CD4-positive, alpha-beta memory T cell (primary cell): ENCODE data around the gene KMT2B. TPM values are rescaled to one million over a fixed set of nuclear protein-coding genes. Genes with fewer than 3 reads are reported as not detected.

Source experiments
- CTCF ChIA-PET: fragments of 350-600 bp; sonication (Branson Sonifier 250); formaldehyde crosslinking; loops from one replicate; lab custom pipeline; 2021; ENCODE audit warnings: inconsistent platforms; ENCODE audit not compliant: partially characterized antibody; lab: Charles Lee
- POLR2A ChIA-PET: fragments of 350-600 bp; sonication (Branson Sonifier 250); formaldehyde crosslinking; loops from one replicate; lab custom pipeline; 2021; ENCODE audit not compliant: partially characterized antibody; lab: Charles Lee
- DNase-seq, 5 donors: peaks; one replicate each; pipeline versions ENCODE4 v3.0.0 to v3.0.0-alpha.2; 2020 to 2022; ENCODE audit warnings: mixed read lengths in 1 of 5
- H3K27ac ChIP-seq: one replicate; pipeline ENCODE4 v1.7.0; 2013; ENCODE audit warnings: low read depth, low read length
- H3K27me3 ChIP-seq: 2 replicates; pipeline ENCODE4 v1.7.0; 2013; ENCODE audit warnings: mild to moderate bottlenecking, low read length, moderate library complexity; ENCODE audit not compliant: insufficient read depth
- H3K36me3 ChIP-seq: 2 replicates; pipeline ENCODE4 v1.7.0; 2013; ENCODE audit warnings: mild to moderate bottlenecking, low read length, moderate library complexity; ENCODE audit not compliant: insufficient read depth
- H3K4me1 ChIP-seq: 2 replicates; pipeline ENCODE4 v1.7.0; 2013; ENCODE audit warnings: mild to moderate bottlenecking, low read length, moderate library complexity; ENCODE audit not compliant: insufficient read depth
- H3K4me3 ChIP-seq, 2 donors: one replicate each; pipeline ENCODE4 v1.7.0; 2013; ENCODE audit warnings: low read length in 2 of 2, mild to moderate bottlenecking in 1 of 2
- H3K9me3 ChIP-seq, 2 donors: one replicate each; pipeline ENCODE4 v1.7.0; 2013; ENCODE audit warnings: low read length in 2 of 2, control low read depth in 1 of 2; ENCODE audit not compliant: control insufficient read depth in 1 of 2
- H3K27ac Mint-ChIP-seq, 7 donors: one replicate each; pipeline ENCODE4 v1.8.0; 2020 to 2021; ENCODE audit warnings: mixed read lengths in 7 of 7, mild to moderate bottlenecking in 6 of 7, inconsistent platforms in 3 of 7, moderate library complexity in 3 of 7
- H3K27me3 Mint-ChIP-seq, 2 donors: one replicate each; pipeline ENCODE4 v1.8.0; 2020 to 2021; ENCODE audit warnings: mixed read lengths in 2 of 2
- H3K36me3 Mint-ChIP-seq, 2 donors: one replicate each; pipeline ENCODE4 v1.8.0; 2020 to 2021; ENCODE audit warnings: mixed read lengths in 2 of 2, inconsistent platforms in 1 of 2, mild to moderate bottlenecking in 1 of 2
- H3K4me1 Mint-ChIP-seq, 4 donors: one replicate each; pipeline ENCODE4 v1.8.0; 2020 to 2021; ENCODE audit warnings: mixed read lengths in 4 of 4, mild to moderate bottlenecking in 1 of 4
- H3K4me3 Mint-ChIP-seq, 8 donors: one replicate each; pipeline ENCODE4 v1.8.0; 2020 to 2021; ENCODE audit warnings: mixed read lengths in 8 of 8, mild to moderate bottlenecking in 7 of 8, moderate library complexity in 6 of 8, inconsistent platforms in 3 of 8
- H3K9me3 Mint-ChIP-seq, 8 donors: one replicate each; pipeline ENCODE4 v1.8.0; 2020 to 2021; ENCODE audit warnings: mixed read lengths in 8 of 8, mild to moderate bottlenecking in 5 of 8, inconsistent platforms in 3 of 8, moderate library complexity in 1 of 8
- intact Hi-C: fragments of 100-400 bp; cut with micrococcal nuclease; formaldehyde crosslinking; loops from one replicate; pipeline ENCODE4 v1.15.1; 2023
- polyA plus RNA-seq, 2 donors: library from polyadenylated mRNA; unstranded; fragments of 300-500 nt; fragmentation: Illumina TruSeq; gene quantifications; one replicate each; pipeline ENCODE4 v1.2.3, GENCODE V29; 2021
- total RNA-seq, 2 experiments: library from RNA; stranded (reverse); gene quantifications; one replicate each; pipeline ENCODE4 v1.2.3, GENCODE V29; 2021

The KMT2B gene
- total and polyA plus RNA-seq, 4 experiments from 2014 or later, result 2.8 to 84.3 (median 83.4) TPM; not detected in 1

DNA sequence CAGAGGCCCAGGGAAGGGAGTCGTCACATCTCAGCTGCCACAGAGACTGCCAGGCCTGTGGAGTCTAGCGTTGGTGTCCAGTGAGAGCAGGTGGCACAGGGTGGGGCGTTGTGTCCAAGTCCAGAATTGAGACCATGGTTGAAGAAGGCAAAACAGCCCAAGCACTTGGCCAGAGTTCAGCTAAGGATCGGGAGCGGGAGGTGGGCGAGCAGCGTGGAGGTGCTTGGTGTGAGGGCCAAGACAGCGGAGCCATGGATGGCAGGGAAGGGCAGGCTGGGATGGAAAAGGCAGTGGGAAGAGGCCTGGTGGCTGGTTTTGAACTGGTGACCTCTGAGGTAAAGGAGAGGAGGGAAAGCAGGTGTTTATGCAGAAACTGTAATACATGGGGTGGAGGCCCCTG, 16.5 kb downstream of the KMT2B start:
- Histone ChIP-seq H3K9me3 (no peaks in the 10 kb centered on the region), H3K27me3 (no peaks in the 10 kb centered on the region), H3K4me3 (no peak overlapping the region), H3K27ac (no peak overlapping the region), H3K36me3 (peaks cover 63% of the 10 kb centered on the region), H3K4me1 (peaks cover 15% of the 10 kb centered on the region)
- H3K4me1 Mint-ChIP-seq, result peaks cover 6 to 30% (median 21%) of the 10 kb centered on the region in 4 donors
- H3K36me3 Mint-ChIP-seq, result peaks cover 38 to 65% of the 10 kb centered on the region in 2 donors
- intact Hi-C loops, result no loop called here
- DNase-seq, result no peak
- no peaks in the 10 kb centered on the region for H3K9me3 Mint-ChIP-seq
- POLR2A ChIA-PET, result interaction anchor here (1.0 to 4.2 kb wide), 3 partner anchors 10 to 15 kb away, joined by 3 to 13 read pairs (median 3); partner anchors contain the start of genes LIN37, PSENEN and U2AF1L4
- CTCF ChIA-PET, result no interaction called here
- H3K4me3 Mint-ChIP-seq, result peak overlapping the region in 1 of 8 donors; percentile 0
- H3K27ac Mint-ChIP-seq, result peak overlapping the region; percentile 11 to 78 (median 52)
- no peaks in the 10 kb centered on the region for H3K27me3 Mint-ChIP-seq

DNA sequence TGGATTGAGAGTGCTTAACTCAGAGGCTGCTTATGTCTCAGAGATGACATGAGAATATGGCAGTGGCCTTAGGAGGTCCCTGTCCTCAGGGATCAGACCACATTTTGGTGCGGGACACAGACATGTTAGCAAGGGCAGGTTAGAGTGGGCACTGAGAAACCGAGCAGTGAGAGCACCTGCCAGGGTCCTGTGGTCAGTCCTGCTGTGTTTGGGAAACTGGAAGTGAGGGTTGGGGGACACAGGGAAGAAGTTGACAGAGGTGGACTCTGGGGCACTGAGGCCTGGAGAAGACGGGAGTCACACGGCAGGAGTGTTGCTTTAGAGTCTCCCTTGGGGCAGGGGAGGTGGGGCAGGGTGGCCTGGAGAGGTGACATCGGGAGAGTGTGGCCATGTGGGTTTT, 17.1 kb downstream of the KMT2B start:
- Histone ChIP-seq H3K36me3 (peaks cover 57% of the 10 kb centered on the region), H3K27me3 (no peaks in the 10 kb centered on the region), H3K9me3 (no peaks in the 10 kb centered on the region), H3K27ac (no peak overlapping the region), H3K4me3 (no peak overlapping the region), H3K4me1 (peaks cover 21% of the 10 kb centered on the region)
- Mint-ChIP-seq H3K9me3 (no peaks in the 10 kb centered on the region), H3K36me3 (peaks cover 33 to 59% of the 10 kb centered on the region in 2 donors), H3K4me1 (peaks cover 6 to 33% (median 22%) of the 10 kb centered on the region in 4 donors), H3K27me3 (no peaks in the 10 kb centered on the region), H3K27ac (peak overlapping the region in 2 of 7 donors; percentile 42 to 77), H3K4me3 (no peak overlapping the region)
- POLR2A ChIA-PET, result interaction anchor here (1.0 to 4.2 kb wide), 3 partner anchors 9 to 16 kb away, joined by 3 to 13 read pairs (median 3); partner anchors contain the start of genes LIN37, PSENEN and U2AF1L4
- intact Hi-C loops, result no loop called here
- no peak for DNase-seq
- CTCF ChIA-PET, result no interaction called here

DNA sequence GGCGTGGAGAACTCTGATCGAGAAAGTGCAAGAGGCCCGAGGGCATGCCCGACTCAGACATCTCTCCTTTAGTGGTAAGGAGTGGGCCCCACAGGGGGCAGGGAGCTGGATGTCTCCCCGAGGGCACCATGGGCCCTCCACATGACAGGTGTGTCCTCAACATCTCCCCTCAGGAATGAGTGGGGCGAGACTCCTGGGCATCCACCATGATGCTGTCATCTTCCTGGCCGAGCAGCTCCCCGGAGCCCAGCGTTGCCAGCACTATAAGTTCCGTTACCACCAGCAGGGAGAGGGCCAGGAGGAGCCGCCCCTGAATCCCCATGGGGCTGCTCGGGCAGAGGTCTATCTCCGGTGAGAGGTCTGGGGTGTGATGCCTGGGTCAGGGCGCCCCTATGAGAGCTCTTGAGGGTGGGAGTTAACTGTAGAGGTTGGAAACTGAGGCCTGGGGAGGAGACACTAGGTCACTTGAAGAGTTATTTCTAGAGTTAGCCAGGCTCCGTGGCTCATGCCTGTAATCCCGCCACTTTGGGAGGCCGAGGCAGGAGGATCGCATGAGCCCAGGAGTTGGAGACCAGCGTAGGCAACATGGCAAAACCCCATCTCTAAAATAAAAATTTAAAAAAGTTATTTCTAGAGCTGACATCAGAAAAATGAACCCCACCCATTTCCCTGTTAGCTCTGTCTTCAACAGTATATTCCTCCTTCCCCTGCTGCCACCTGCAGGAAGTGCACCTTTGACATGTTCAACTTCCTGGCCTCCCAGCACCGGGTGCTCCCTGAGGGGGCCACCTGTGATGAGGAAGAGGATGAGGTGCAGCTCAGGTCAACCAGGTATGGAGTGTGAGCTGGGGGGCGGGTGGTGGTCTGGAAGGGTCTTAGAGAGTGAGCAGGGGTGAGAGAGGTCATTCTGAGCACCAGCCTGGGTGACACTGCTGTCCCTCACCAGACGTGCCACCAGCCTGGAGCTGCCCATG, 19.4 kb downstream of the KMT2B start:
- H3K36me3 ChIP-seq, result peaks cover 34% of the 10 kb centered on the region
- no peak overlapping the region for H3K27ac ChIP-seq
- Mint-ChIP-seq H3K4me1 (peaks cover 7 to 50% (median 27%) of the 10 kb centered on the region in 4 donors), H3K36me3 (peaks cover 18 to 47% of the 10 kb centered on the region in 2 donors), H3K27ac (peak overlapping the region in 6 of 7 donors; percentile 10 to 91 (median 64)), H3K4me3 (peak overlapping the region in 1 of 8 donors; percentile 57), H3K27me3 (no peaks in the 10 kb centered on the region), H3K9me3 (no peaks in the 10 kb centered on the region)
- peaks cover 34% of the 10 kb centered on the region for H3K4me1 ChIP-seq
- no peak overlapping the region for H3K4me3 ChIP-seq
- no peaks in the 10 kb centered on the region for H3K9me3 ChIP-seq
- intact Hi-C loops, result no loop called here
- CTCF ChIA-PET, result interaction anchor here (0.6 to 2.0 kb wide), 9 partner anchors 8 to 82 kb away, joined by 3 to 11 read pairs (median 4); partner anchors contain the start of genes LIN37, PSENEN and U2AF1L4
- POLR2A ChIA-PET, result interaction anchor here (0.8 to 5.7 kb wide), 6 partner anchors 7 to 89 kb away, joined by 3 to 30 read pairs (median 12); partner anchors contain the start of genes COX6B1, LIN37, PSENEN and U2AF1L4
- H3K27me3 ChIP-seq, result no peaks in the 10 kb centered on the region
- DNase-seq, result peak in 2 of 5 donors; percentile 31 to 37

DNA sequence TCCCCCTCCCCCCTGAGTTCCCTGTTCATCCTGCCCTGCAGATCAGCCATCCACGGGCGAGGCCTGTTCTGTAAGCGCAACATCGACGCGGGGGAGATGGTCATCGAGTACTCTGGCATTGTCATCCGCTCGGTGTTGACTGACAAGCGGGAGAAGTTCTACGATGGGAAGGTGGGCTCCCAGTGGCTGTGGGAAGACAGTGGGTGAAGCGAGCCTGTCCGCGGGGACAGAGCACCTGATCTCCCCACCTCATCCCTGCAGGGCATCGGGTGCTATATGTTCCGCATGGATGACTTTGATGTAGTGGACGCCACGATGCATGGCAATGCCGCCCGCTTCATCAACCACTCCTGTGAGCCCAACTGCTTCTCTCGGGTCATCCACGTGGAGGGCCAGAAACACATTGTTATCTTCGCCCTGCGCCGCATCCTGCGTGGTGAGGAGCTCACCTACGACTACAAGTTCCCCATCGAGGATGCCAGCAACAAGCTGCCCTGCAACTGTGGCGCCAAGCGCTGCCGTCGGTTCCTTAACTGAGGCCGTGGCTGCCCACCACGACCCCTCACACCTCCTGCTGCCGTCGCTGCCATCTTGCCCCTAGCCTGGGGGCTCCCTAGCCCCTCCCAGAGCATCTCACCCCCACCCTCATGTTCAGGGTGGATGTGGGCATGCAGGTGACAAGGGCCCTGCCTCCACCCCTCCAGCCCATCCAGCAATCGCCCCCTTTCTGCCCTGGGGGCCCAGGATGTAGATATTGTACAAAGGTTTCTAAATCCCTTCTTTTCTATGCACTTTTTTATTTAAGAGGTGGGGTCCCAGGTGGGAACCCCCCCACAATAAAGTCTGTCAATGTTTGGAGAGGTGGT, 20.5 kb downstream of the KMT2B start:
- Histone ChIP-seq H3K4me1 (peaks cover 44% of the 10 kb centered on the region), H3K27ac (no peak overlapping the region), H3K27me3 (no peaks in the 10 kb centered on the region), H3K9me3 (no peaks in the 10 kb centered on the region), H3K36me3 (peaks cover 29% of the 10 kb centered on the region), H3K4me3 (no peak overlapping the region)
- DNase-seq, result no peak
- H3K4me3 Mint-ChIP-seq, result peak overlapping the region in 5 of 8 donors; percentile 17 to 98 (median 29)
- no peaks in the 10 kb centered on the region for H3K9me3 Mint-ChIP-seq
- POLR2A ChIA-PET, result interaction anchor here (1.1 to 5.7 kb wide), 3 partner anchors 11 to 90 kb away, joined by 3 to 30 read pairs (median 11); partner anchors contain the start of genes COX6B1 and LIN37
- H3K36me3 Mint-ChIP-seq, result peaks cover 22 to 49% of the 10 kb centered on the region in 2 donors
- no peaks in the 10 kb centered on the region for H3K27me3 Mint-ChIP-seq
- CTCF ChIA-PET, result interaction anchor here (1.4 to 2.0 kb wide), 5 partner anchors 11 to 45 kb away, joined by 3 to 11 read pairs (median 8); partner anchors contain the start of gene LIN37
- intact Hi-C loops, result no loop called here
- H3K4me1 Mint-ChIP-seq, result peaks cover 12 to 58% (median 36%) of the 10 kb centered on the region in 4 donors
- H3K27ac Mint-ChIP-seq, result peak overlapping the region in 5 of 7 donors; percentile 14 to 81 (median 42)

DNA sequence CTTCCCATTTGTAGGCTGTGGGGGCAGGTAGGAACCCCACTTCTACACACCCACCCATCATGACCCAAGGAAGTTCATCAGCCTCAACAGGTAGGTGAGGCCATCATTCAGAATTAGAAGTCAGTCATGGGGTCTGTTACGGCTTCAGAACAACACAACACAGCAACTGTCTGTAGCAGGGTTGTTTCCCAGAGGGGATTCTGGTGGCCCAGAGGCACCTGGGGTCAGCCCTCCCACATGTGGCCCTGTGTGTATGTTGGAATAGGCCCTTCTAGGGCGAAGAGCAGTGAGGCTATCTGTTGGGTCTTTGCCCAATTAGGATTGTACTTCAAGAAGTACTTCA, 21.1 kb downstream of the KMT2B start:
- no peaks in the 10 kb centered on the region for H3K9me3 ChIP-seq
- H3K4me1 Mint-ChIP-seq, result peaks cover 15 to 61% (median 39%) of the 10 kb centered on the region in 4 donors
- H3K27ac Mint-ChIP-seq, result peak overlapping the region in 4 of 7 donors; percentile 14 to 74 (median 48)
- POLR2A ChIA-PET, result interaction anchor here (1.1 to 5.7 kb wide), 5 partner anchors 9 to 91 kb away, joined by 3 to 37 read pairs (median 19); partner anchors contain the start of genes COX6B1, HSPB6, KMT2B and LIN37
- H3K27me3 ChIP-seq, result no peaks in the 10 kb centered on the region
- intact Hi-C loops, result no loop called here
- H3K36me3 ChIP-seq, result peaks cover 27% of the 10 kb centered on the region
- H3K4me3 ChIP-seq, result no peak overlapping the region
- H3K27me3 Mint-ChIP-seq, result no peaks in the 10 kb centered on the region
- peaks cover 21 to 46% of the 10 kb centered on the region in 2 donors for H3K36me3 Mint-ChIP-seq
- CTCF ChIA-PET, result interaction anchor here (1.5 to 2.2 kb wide), 2 partner anchors 12 to 20 kb away, joined by 3 to 6 read pairs; partner anchors contain the start of gene KMT2B
- H3K4me1 ChIP-seq, result peaks cover 50% of the 10 kb centered on the region
- DNase-seq, result no peak
- no peak overlapping the region for H3K27ac ChIP-seq
- H3K9me3 Mint-ChIP-seq, result no peaks in the 10 kb centered on the region
- H3K4me3 Mint-ChIP-seq, result peak overlapping the region in 6 of 8 donors; percentile 17 to 98 (median 30)
